GM21786 (cell line): Measurements from ENCODE around the gene NPAS2.

ENCODE experiments used
- ATAC-seq: cut with Tn5 transposase; IDR thresholded peaks from one replicate; pipeline ENCODE4 v1.9.1; 2021; ENCODE audit not compliant: unreplicated experiment

The NPAS2 gene

GRCh38 chr2:100853909-100854810, 34.2 kb downstream of the NPAS2 start:
- no peak for ATAC-seq

- ATAC-seq, result no peak
Measured at GRCh38 chr2:100855084-100855483, 35.1 kb downstream of the NPAS2 start.

GRCh38 chr2:100855606-100856005, 35.7 kb downstream of the NPAS2 start:
- ATAC-seq, result no peak

- ATAC-seq, result no peak
Measured at GRCh38 chr2:100856732-100857131, 36.8 kb downstream of the NPAS2 start.

GRCh38 chr2:100857341-100857740, 37.4 kb downstream of the NPAS2 start:
- no peak for ATAC-seq

GRCh38 chr2:100857915-100858314, 38.0 kb downstream of the NPAS2 start:
- ATAC-seq, result no peak

GRCh38 chr2:100859902-100860301, 40.0 kb downstream of the NPAS2 start:
- no peak for ATAC-seq

GRCh38 chr2:100861340-100861739, 41.4 kb downstream of the NPAS2 start:
- ATAC-seq, result no peak

- ATAC-seq, result no peak
Measured at GRCh38 chr2:100862081-100862480, 42.1 kb downstream of the NPAS2 start.

- ATAC-seq, result no peak
Measured at GRCh38 chr2:100865816-100866460, 46.0 kb downstream of the NPAS2 start.

- no peak for ATAC-seq
Measured at GRCh38 chr2:100868083-100868482, 48.1 kb downstream of the NPAS2 start.

- no peak for ATAC-seq
Measured at GRCh38 chr2:100869120-100869519, 49.2 kb downstream of the NPAS2 start.

- ATAC-seq, result no peak
Measured at GRCh38 chr2:100870652-100871531, 51.0 kb downstream of the NPAS2 start.

- ATAC-seq, result no peak
Measured at GRCh38 chr2:100875516-100876230, 55.7 kb downstream of the NPAS2 start.

GRCh38 chr2:100876231-100876860, 56.4 kb downstream of the NPAS2 start:
- ATAC-seq, result no peak

GRCh38 chr2:100877555-100877954, 57.6 kb downstream of the NPAS2 start:
- no peak for ATAC-seq

GRCh38 chr2:100878000-100878791, 58.3 kb downstream of the NPAS2 start:
- no peak for ATAC-seq

- no peak for ATAC-seq
Measured at GRCh38 chr2:100879296-100879695, 59.4 kb downstream of the NPAS2 start.

- ATAC-seq, result no peak
Measured at GRCh38 chr2:100880036-100880435, 60.1 kb downstream of the NPAS2 start.
